HG02642 (cell line): ENCODE measurements around the gene SLX9.

Source experiments
- ATAC-seq: cut with Tn5 transposase; IDR thresholded peaks from one replicate; pipeline ENCODE4 v1.9.1; 2021; ENCODE audit warnings: mild to moderate bottlenecking; ENCODE audit not compliant: unreplicated experiment, poor library complexity

The SLX9 gene

GRCh38 chr21:44943686-44944550, 4.1 kb downstream of the SLX9 start:
- ATAC-seq = no peak

- no peak for ATAC-seq
Observed at GRCh38 chr21:44944596-44944995, 4.8 kb downstream of the SLX9 start.

- ATAC-seq = no peak
Observed at GRCh38 chr21:44946254-44947041, 6.6 kb downstream of the SLX9 start.

- no peak for ATAC-seq
Observed at GRCh38 chr21:44947111-44947929, 7.5 kb downstream of the SLX9 start.

- ATAC-seq = no peak
Observed at GRCh38 chr21:44947930-44948331, 8.1 kb downstream of the SLX9 start.

- ATAC-seq = no peak
Observed at GRCh38 chr21:44948426-44949120, 8.7 kb downstream of the SLX9 start.

GRCh38 chr21:44949161-44949778, 9.4 kb downstream of the SLX9 start:
- peak; percentile 17 for ATAC-seq

- ATAC-seq = peak; percentile 55
Observed at GRCh38 chr21:44949779-44950198, 10.0 kb downstream of the SLX9 start.

GRCh38 chr21:44950351-44950750, 10.5 kb downstream of the SLX9 start:
- no peak for ATAC-seq

GRCh38 chr21:44951186-44951915, 11.5 kb downstream of the SLX9 start:
- ATAC-seq = no peak

GRCh38 chr21:44952116-44952928, 12.5 kb downstream of the SLX9 start:
- ATAC-seq = no peak

- no peak for ATAC-seq
Observed at GRCh38 chr21:44952929-44953627, 13.2 kb downstream of the SLX9 start.

- no peak for ATAC-seq
Observed at GRCh38 chr21:44953628-44954021, 13.8 kb downstream of the SLX9 start.

GRCh38 chr21:44954281-44954771, 14.5 kb downstream of the SLX9 start:
- no peak for ATAC-seq

- ATAC-seq = no peak
Observed at GRCh38 chr21:44955141-44955797, 15.4 kb downstream of the SLX9 start.

GRCh38 chr21:44955798-44956175, 16.0 kb downstream of the SLX9 start:
- ATAC-seq = no peak
